Panc1 (cell line): ENCODE measurements around the gene ATG14. TPM values are rescaled to one million over a fixed set of nuclear protein-coding genes. Genes with fewer than 3 reads are reported as not detected.
A peak's percentile ranks its signal among the peaks of the same experiment; 100 is the strongest.

Experiments
- ATAC-seq: fragments of 200-7000 bp; cut with Tn5 transposase; 2 replicates; pipeline ENCODE4 v1.9.1; 2020; ENCODE audit warnings: mild to moderate bottlenecking, moderate library complexity
- BruUV-seq: library from RNA; stranded (reverse); fragments of 400-500 nt; replicated peaks from 2 replicates; lab custom pipeline; 2021; lab: Mats Ljungman, UMichigan
- CTCF ChIA-PET: fragments of 300-600 bp; sonication (Branson Sonifier 250); formaldehyde crosslinking; loops from one replicate; lab custom pipeline; 2022; ENCODE audit warnings: antibody characterized with exemption; lab: Charles Lee
- POLR2A ChIA-PET: fragments of 300-600 bp; sonication (Branson Sonifier 250); formaldehyde crosslinking; loops from one replicate; lab custom pipeline; 2022; ENCODE audit warnings: antibody characterized with exemption; lab: Charles Lee
- DNase-seq: peaks from one replicate; pipeline ENCODE4 v3.0.0-alpha.2; 2010; ENCODE audit warnings: low read depth, low spot score
- H3K27ac ChIP-seq: 2 replicates; pipeline ENCODE4 v1.5.1; 2011; ENCODE audit warnings: mild to moderate bottlenecking, low read length, inconsistent platforms
- H3K27me3 ChIP-seq: fragments of 200-500 bp; sonication (Bioruptor generic); 2 replicates; pipeline ENCODE4 v1.6.0; 2014; ENCODE audit warnings: low read length, inconsistent platforms; ENCODE audit not compliant: control insufficient read depth, insufficient read depth
- H3K36me3 ChIP-seq: fragments of 200-500 bp; sonication (Bioruptor generic); 2 replicates; pipeline ENCODE4 v1.5.1; 2014; ENCODE audit warnings: inconsistent platforms, mild to moderate bottlenecking, low read length, moderate library complexity; ENCODE audit not compliant: control insufficient read depth, insufficient read depth
- H3K4me1 ChIP-seq: 2 replicates; pipeline ENCODE4 v1.5.1; 2011; ENCODE audit warnings: inconsistent platforms, mild to moderate bottlenecking, low read length, moderate library complexity; ENCODE audit not compliant: control insufficient read depth, insufficient read depth
- H3K4me3 ChIP-seq, 2 experiments: 2 replicates each; pipeline ENCODE4 v1.5.1; 2011 to 2012; ENCODE audit warnings: low read depth in 2 of 2, low read length in 2 of 2, mild to moderate bottlenecking in 2 of 2, inconsistent platforms in 1 of 2, moderate library complexity in 1 of 2
- H3K9me3 ChIP-seq: fragments of 200-500 bp; sonication (Bioruptor generic); 2 replicates; pipeline ENCODE4 v1.5.1; 2014; ENCODE audit warnings: low read depth, mild to moderate bottlenecking, inconsistent platforms, low read length, moderate library complexity; ENCODE audit not compliant: control insufficient read depth, insufficient read depth
- POLR2AphosphoS5 ChIP-seq: IDR thresholded peaks from 2 replicates; pipeline ENCODE4 v1.6.1; 2012; ENCODE audit warnings: mild to moderate bottlenecking, low read depth, low read length, moderate library complexity
- SIN3A ChIP-seq: IDR thresholded peaks from 2 replicates; pipeline ENCODE4 v1.6.1; 2012; ENCODE audit warnings: low read depth, mild to moderate bottlenecking, low read length, moderate library complexity, borderline replicate concordance; ENCODE audit not compliant: insufficient read depth
- TCF7L2 ChIP-seq: IDR thresholded peaks from 2 replicates; pipeline ENCODE4 v1.6.1; 2011; ENCODE audit warnings: mild to moderate bottlenecking, low read depth, low read length, inconsistent platforms
- in situ Hi-C: cut with HindIII; loops from 2 replicates; pipeline ENCODE4 v1.10.0; 2016; ENCODE audit warnings: low sequenced_read_pairs, low pct_unique_long_range_greater_than_20kb
- intact Hi-C: fragments of 100-400 bp; cut with micrococcal nuclease; formaldehyde crosslinking; loops from one replicate; pipeline ENCODE4 v1.10.0; 2022; ENCODE audit not compliant: unreplicated experiment
- total RNA-seq: library from RNA; stranded (reverse); gene quantifications from one replicate; pipeline ENCODE4 v1.2.1, GENCODE V29; 2021; ENCODE audit not compliant: unreplicated experiment
- TF ChIP-seq, protein P1 (sequence below): fragments of 450-650 bp; IDR thresholded peaks from 2 replicates; pipeline ENCODE4 v1.5.1; 2017; ENCODE audit warnings: mild to moderate bottlenecking
- TF ChIP-seq, protein P2 (sequence below), 2 experiments: IDR thresholded peaks; 2 replicates each; pipeline ENCODE4 v1.6.1; 2011 to 2012; ENCODE audit warnings: low read depth in 2 of 2, control low read depth in 1 of 2, low read length in 1 of 2, mild to moderate bottlenecking in 1 of 2, moderate library complexity in 1 of 2; ENCODE audit not compliant: insufficient read depth in 1 of 2

ATG14 gene
- total RNA-seq, 1 experiment from 2014 or later, result 7.1 TPM

DNA sequence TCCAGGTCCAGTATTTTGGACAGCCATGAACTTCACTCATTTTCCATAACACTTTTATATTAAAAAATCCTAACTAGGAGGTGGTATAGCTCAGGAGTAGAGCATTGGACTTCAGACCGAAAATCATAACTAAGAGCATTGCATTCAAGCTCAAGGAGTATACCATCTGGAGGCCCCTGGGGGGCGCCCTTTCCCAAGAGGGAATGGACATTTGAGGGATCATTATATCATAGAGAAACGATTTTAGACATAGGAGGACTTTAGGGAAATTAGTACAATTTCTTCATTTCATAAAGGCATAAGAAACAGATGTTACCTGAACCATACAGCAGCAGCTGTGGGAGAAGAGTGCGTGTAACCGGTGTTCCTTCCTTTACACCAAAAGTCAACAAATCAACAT lies 5.2 kb upstream of the ATG14 start:
- ChIA-PET POLR2A (no interaction called here), CTCF (no interaction called here)
- H3K36me3 ChIP-seq, result no peaks in the 10 kb centered on the region
- ATAC-seq, result no peak
- H3K27ac ChIP-seq, result no peak overlapping the region
- H3K4me3 ChIP-seq, result no peak overlapping the region
- H3K4me1 ChIP-seq, result peaks cover 9% of the 10 kb centered on the region
- peaks cover 3% of the 10 kb centered on the region; the same call in 1 of the 2 replicates for H3K27me3 ChIP-seq
- intact Hi-C loops (no loop called here), in situ Hi-C loops (no loop called here)
- no TSS peak for BruUV-seq
- no peak for DNase-seq
- H3K9me3 ChIP-seq, result no peaks in the 10 kb centered on the region
- TF ChIP-seq, protein P1, sequence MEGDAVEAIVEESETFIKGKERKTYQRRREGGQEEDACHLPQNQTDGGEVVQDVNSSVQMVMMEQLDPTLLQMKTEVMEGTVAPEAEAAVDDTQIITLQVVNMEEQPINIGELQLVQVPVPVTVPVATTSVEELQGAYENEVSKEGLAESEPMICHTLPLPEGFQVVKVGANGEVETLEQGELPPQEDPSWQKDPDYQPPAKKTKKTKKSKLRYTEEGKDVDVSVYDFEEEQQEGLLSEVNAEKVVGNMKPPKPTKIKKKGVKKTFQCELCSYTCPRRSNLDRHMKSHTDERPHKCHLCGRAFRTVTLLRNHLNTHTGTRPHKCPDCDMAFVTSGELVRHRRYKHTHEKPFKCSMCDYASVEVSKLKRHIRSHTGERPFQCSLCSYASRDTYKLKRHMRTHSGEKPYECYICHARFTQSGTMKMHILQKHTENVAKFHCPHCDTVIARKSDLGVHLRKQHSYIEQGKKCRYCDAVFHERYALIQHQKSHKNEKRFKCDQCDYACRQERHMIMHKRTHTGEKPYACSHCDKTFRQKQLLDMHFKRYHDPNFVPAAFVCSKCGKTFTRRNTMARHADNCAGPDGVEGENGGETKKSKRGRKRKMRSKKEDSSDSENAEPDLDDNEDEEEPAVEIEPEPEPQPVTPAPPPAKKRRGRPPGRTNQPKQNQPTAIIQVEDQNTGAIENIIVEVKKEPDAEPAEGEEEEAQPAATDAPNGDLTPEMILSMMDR, result peak; percentile 66
- TF ChIP-seq, protein P2, sequence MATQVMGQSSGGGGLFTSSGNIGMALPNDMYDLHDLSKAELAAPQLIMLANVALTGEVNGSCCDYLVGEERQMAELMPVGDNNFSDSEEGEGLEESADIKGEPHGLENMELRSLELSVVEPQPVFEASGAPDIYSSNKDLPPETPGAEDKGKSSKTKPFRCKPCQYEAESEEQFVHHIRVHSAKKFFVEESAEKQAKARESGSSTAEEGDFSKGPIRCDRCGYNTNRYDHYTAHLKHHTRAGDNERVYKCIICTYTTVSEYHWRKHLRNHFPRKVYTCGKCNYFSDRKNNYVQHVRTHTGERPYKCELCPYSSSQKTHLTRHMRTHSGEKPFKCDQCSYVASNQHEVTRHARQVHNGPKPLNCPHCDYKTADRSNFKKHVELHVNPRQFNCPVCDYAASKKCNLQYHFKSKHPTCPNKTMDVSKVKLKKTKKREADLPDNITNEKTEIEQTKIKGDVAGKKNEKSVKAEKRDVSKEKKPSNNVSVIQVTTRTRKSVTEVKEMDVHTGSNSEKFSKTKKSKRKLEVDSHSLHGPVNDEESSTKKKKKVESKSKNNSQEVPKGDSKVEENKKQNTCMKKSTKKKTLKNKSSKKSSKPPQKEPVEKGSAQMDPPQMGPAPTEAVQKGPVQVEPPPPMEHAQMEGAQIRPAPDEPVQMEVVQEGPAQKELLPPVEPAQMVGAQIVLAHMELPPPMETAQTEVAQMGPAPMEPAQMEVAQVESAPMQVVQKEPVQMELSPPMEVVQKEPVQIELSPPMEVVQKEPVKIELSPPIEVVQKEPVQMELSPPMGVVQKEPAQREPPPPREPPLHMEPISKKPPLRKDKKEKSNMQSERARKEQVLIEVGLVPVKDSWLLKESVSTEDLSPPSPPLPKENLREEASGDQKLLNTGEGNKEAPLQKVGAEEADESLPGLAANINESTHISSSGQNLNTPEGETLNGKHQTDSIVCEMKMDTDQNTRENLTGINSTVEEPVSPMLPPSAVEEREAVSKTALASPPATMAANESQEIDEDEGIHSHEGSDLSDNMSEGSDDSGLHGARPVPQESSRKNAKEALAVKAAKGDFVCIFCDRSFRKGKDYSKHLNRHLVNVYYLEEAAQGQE (IDR thresholded peaks at IDR 0.05; ENCODE audit: insufficient read depth in 1 of 2, low read depth in 2 of 2, low read length in 1 of 2), result no peak

DNA sequence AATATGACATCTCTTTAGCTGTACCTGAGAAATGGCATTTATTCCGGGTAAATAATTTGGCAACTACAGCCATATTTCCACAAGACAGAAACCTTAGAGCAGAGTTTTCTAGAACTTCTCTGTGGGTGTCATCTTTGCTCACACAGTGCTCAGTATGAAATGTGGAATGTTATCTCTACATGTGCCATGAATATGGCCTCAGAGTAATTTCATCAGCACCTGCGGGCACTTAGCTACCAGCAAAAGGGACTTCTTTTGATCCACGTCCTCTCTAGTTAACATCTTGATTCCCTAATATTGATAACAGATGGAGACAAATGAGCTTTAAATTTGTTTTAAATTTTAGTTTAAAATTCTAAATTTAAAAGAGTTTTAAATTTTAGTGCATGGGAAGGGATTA lies 2.9 kb upstream of the ATG14 start:
- no peak for ATAC-seq
- Histone ChIP-seq H3K4me3 (no peak overlapping the region), H3K27me3 (peaks cover 3% of the 10 kb centered on the region; the same call in 1 of the 2 replicates), H3K36me3 (no peaks in the 10 kb centered on the region; the same call in 1 of the 2 replicates), H3K4me1 (peaks cover 15% of the 10 kb centered on the region), H3K27ac (no peak overlapping the region), H3K9me3 (no peaks in the 10 kb centered on the region)
- in situ Hi-C loops (no loop called here), intact Hi-C loops (no loop called here)
- ChIA-PET POLR2A (no interaction called here), CTCF (no interaction called here)
- no peak for DNase-seq
- TF ChIP-seq SIN3A, result no peak
- TF ChIP-seq, protein P2 (IDR thresholded peaks at IDR 0.05; ENCODE audit: insufficient read depth in 1 of 2, low read depth in 2 of 2, low read length in 1 of 2), result no peak
- no peak for TF ChIP-seq POLR2AphosphoS5
- TF ChIP-seq, protein P1, result no peak
- no peak for TF ChIP-seq TCF7L2
- BruUV-seq, result no TSS peak
